Upper lobe of right lung (tissue), 1 donor: Measurements from ENCODE around the gene SLTM. TPM values are rescaled to one million over a fixed set of nuclear protein-coding genes. Genes with fewer than 3 reads are reported as not detected.

Experiments used
- ATAC-seq: fragments of 200-7000 bp; cut with Tn5 transposase; one replicate; pipeline ENCODE4 v1.9.1; 2020; ENCODE audit warnings: mild to moderate bottlenecking, moderate library complexity
- DNase-seq: peaks from one replicate; pipeline ENCODE4 v3.0.0-alpha.2; 2020
- H3K27ac ChIP-seq: fragments of 200-600 bp; one replicate; pipeline ENCODE4 v1.8.0; 2022
- H3K27me3 ChIP-seq: fragments of 200-600 bp; one replicate; pipeline ENCODE4 v1.8.0; 2022; ENCODE audit warnings: mild to moderate bottlenecking
- H3K36me3 ChIP-seq: fragments of 200-600 bp; one replicate; pipeline ENCODE4 v1.8.0; 2022
- H3K4me1 ChIP-seq: fragments of 200-600 bp; one replicate; pipeline ENCODE4 v1.8.0; 2022
- H3K4me3 ChIP-seq: fragments of 200-600 bp; one replicate; pipeline ENCODE4 v1.8.0; 2022; ENCODE audit warnings: mild to moderate bottlenecking
- H3K9me3 ChIP-seq: fragments of 200-600 bp; one replicate; pipeline ENCODE4 v1.8.0; 2022
- intact Hi-C: fragments of 100-400 bp; cut with DNase I; formaldehyde crosslinking; loops from one replicate; pipeline ENCODE4 v1.11.0; 2022
- total RNA-seq: library from RNA; stranded (reverse); fragmentation: NEBNext Ultra II Directional; extraction: Animal tissue kit (Norgen Biotek cat#: 25700); gene quantifications from one replicate; pipeline ENCODE4 v1.2.1, GENCODE V29; 2021
- TF ChIP-seq, protein P1 (sequence below): fragments of 200-600 bp; IDR thresholded peaks from one replicate; pipeline ENCODE4 v1.8.0; 2022; ENCODE audit warnings: antibody characterized with exemption
- donor health status: DM: no; HTN: yes; CAD: no; lungs with severe emphysema.

Gene SLTM
- total RNA-seq, 1 donor from 2014 or later = 84.0 TPM

DNA sequence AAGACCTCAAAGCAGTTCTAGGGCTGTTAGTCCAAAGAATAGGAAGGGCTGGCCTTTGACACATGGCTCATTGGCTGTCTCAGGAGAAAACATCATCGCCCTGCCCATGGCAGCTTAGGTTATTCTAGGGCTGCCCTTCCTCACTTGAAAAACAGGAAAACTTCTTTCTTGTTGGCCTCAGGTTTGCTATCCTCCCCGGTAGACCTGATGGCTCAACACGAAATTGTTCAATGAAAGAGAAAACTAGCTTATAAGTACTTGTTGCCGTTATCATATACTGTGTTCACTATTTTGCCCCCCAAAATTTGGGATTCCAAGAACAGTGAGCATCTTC is 602 bp upstream of the SLTM start:
- no peaks in the 10 kb centered on the region for H3K27me3 ChIP-seq
- ATAC-seq = no peak
- no peak for DNase-seq
- no peaks in the 10 kb centered on the region for H3K9me3 ChIP-seq
- intact Hi-C loops = no loop called here
- H3K27ac ChIP-seq = peak overlapping the region; percentile 99
- TF ChIP-seq, protein P1, sequence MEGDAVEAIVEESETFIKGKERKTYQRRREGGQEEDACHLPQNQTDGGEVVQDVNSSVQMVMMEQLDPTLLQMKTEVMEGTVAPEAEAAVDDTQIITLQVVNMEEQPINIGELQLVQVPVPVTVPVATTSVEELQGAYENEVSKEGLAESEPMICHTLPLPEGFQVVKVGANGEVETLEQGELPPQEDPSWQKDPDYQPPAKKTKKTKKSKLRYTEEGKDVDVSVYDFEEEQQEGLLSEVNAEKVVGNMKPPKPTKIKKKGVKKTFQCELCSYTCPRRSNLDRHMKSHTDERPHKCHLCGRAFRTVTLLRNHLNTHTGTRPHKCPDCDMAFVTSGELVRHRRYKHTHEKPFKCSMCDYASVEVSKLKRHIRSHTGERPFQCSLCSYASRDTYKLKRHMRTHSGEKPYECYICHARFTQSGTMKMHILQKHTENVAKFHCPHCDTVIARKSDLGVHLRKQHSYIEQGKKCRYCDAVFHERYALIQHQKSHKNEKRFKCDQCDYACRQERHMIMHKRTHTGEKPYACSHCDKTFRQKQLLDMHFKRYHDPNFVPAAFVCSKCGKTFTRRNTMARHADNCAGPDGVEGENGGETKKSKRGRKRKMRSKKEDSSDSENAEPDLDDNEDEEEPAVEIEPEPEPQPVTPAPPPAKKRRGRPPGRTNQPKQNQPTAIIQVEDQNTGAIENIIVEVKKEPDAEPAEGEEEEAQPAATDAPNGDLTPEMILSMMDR = no peak
- peaks cover 19% of the 10 kb centered on the region for H3K4me1 ChIP-seq
- H3K4me3 ChIP-seq = peak overlapping the region; percentile 86
- peaks cover 7% of the 10 kb centered on the region for H3K36me3 ChIP-seq

DNA sequence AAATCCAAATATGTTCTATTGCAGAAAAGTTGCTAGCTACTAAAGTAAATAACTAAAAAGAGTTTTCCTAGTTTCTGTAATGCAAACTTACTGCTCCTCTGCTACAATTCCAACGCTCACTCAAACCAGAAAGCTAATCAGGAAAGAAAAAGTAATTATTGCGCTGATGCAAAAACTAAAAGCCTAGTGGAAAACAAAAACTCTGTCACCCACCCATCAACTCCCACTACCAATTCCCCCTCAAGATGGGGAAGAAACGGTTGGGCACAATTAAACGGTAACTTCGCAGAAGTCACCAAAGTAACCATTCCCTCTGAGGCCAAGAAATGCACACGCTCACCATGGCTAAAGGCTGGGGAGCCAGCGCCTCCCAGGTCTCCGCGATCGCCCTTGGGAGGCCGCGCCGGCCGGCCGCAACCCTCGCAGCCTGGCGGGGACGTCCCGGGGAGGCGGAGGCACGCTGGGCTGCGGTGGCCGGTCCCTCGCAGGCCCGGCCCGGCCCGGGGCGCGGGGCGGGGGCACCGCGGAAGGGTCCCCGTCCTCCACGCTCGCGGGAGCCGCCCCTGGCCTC is 684 bp downstream of the SLTM start:
- Histone ChIP-seq H3K4me3 (peak overlapping the region; percentile 86), H3K27me3 (no peaks in the 10 kb centered on the region), H3K9me3 (no peaks in the 10 kb centered on the region), H3K27ac (peak overlapping the region; percentile 99), H3K4me1 (peaks cover 19% of the 10 kb centered on the region), H3K36me3 (peaks cover 19% of the 10 kb centered on the region)
- DNase-seq = no peak
- TF ChIP-seq, protein P1 = no peak
- intact Hi-C loops = no loop called here
- ATAC-seq = peak; percentile 62

DNA sequence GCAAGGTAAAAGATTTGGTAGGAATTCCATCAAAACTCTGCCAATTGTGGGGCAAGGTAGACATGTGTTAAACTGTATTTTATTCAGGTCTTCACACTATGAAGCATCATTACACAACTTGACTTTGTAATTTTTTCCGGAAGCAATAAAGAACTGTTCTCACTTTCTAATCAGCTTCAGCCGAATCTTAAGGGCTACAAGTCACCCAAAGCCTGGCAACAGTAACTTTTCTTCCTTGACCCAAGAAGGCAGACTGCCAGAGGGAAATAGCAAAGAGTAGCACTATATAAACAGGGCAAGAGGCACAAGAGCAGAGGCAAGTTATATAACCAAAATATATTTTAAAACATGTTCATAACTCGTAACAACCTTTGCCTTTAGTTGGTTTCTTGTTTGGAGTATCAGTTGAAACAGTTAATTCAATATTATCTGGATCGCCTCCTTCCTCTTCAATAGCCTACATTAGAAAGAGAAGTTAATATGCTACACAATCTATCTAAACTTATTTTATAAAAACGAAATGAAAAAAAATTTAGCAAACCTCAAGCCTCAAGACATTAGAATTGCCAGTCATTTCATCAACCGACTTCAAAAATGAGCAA is 1.4 kb downstream of the SLTM start:
- H3K27ac ChIP-seq = peak overlapping the region; percentile 99
- intact Hi-C loops = no loop called here

DNA sequence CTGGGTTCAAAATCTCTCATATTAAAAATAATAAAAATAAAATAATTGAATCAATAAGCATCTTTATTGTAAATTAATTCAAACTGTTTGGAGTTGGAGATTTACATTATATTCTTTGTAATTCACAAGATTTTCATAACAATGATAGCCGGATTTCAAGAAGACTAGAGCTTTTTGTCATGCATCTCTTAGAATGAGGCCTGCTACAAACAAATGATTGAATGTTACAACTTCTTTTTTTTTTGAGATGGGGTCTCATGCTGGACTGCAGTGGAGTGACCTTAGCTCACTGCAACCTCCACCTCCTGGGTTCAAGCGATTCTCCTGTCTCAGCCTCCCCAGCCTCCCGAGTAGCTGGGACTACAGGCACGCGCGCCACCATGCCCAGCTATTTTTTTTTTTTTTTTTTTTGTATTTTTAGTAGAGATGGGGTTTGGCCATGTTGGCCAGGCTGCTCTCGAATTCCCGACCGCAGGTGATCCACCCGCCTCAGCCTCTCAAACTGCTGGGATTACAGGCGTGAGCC is 3.5 kb downstream of the SLTM start:
- peaks cover 27% of the 10 kb centered on the region for H3K4me1 ChIP-seq
- H3K27ac ChIP-seq = no peak overlapping the region
- DNase-seq (no peak), ATAC-seq (no peak)
- peaks cover 35% of the 10 kb centered on the region for H3K36me3 ChIP-seq
- TF ChIP-seq, protein P1 = no peak
- H3K27me3 ChIP-seq = no peaks in the 10 kb centered on the region
- H3K4me3 ChIP-seq = no peak overlapping the region
- H3K9me3 ChIP-seq = no peaks in the 10 kb centered on the region
- intact Hi-C loops = no loop called here

More for the DNA sequence above, 1.4 kb downstream of the SLTM start:
- ATAC-seq (peak; percentile 6), DNase-seq (no peak)
- no peaks in the 10 kb centered on the region for H3K27me3 ChIP-seq
- TF ChIP-seq, protein P1 = no peak
- H3K36me3 ChIP-seq = peaks cover 26% of the 10 kb centered on the region
- peaks cover 19% of the 10 kb centered on the region for H3K4me1 ChIP-seq
- H3K9me3 ChIP-seq = no peaks in the 10 kb centered on the region
- peak overlapping the region; percentile 86 for H3K4me3 ChIP-seq

DNA sequence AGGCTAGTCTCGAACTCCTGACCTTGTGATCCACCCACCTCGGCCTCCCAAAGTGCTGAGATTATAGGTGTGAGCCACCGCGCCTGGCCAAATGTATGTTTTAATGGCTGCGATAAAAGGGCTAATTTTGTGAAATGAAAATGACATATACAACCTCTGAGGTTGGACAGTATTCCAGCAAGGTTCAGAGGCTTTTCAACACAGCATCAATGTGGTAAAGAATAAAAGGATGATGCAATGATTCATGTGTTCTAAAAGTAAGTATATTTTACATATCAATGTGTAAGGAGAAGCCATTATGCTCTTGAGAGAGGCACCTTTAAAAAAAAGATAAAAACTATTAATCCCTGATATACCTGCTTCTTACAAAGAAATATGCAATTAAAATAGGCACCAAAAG is 6.7 kb downstream of the SLTM start:
- no peak overlapping the region for H3K27ac ChIP-seq
- TF ChIP-seq, protein P1 = no peak
- ATAC-seq (no peak), DNase-seq (no peak)
- H3K27me3 ChIP-seq = no peaks in the 10 kb centered on the region
- H3K4me1 ChIP-seq = peaks cover 33% of the 10 kb centered on the region
- H3K4me3 ChIP-seq = no peak overlapping the region
- H3K9me3 ChIP-seq = no peaks in the 10 kb centered on the region
- intact Hi-C loops = no loop called here
- peaks cover 35% of the 10 kb centered on the region for H3K36me3 ChIP-seq
